BJ (cell line): ENCODE data around the gene SOX6. TPM values are rescaled to one million over a fixed set of nuclear protein-coding genes. Genes with fewer than 3 reads are reported as not detected.
A peak's percentile ranks its signal among the peaks of the same experiment; 100 is the strongest.

ENCODE experiments used
- CTCF ChIA-PET: fragments of 350-600 bp; formaldehyde crosslinking; extraction: SDS; loops from one replicate; lab custom pipeline; 2021; ENCODE audit warnings: antibody characterized with exemption, inconsistent platforms; lab: Yijun Ruan, JAX
- POLR2A ChIA-PET: fragments of 300-600 bp; sonication (Branson Sonifier 250); formaldehyde crosslinking; extraction: SDS; loops from one replicate; lab custom pipeline; 2021; ENCODE audit warnings: antibody characterized with exemption; lab: Charles Lee
- DNase-seq: peaks from one replicate; pipeline ENCODE4 v3.0.0-alpha.2; 2011; ENCODE audit warnings: low read depth
- H3K27me3 ChIP-seq: 2 replicates; pipeline ENCODE4 v1.6.0; 2011; ENCODE audit warnings: low read length; ENCODE audit not compliant: control insufficient read depth, insufficient read depth
- H3K36me3 ChIP-seq: 2 replicates; pipeline ENCODE4 v1.5.1; 2011; ENCODE audit warnings: low read length; ENCODE audit not compliant: control insufficient read depth, insufficient read depth
- H3K4me3 ChIP-seq: 2 replicates; pipeline ENCODE4 v1.5.1; 2011; ENCODE audit warnings: low read depth, mild to moderate bottlenecking, control low read depth, low read length
- polyA plus RNA-seq: library from polyadenylated mRNA; depleted of rRNA; stranded (reverse); fragments of >200 nt; gene quantifications from 2 replicates; pipeline ENCODE4 v1.2.3, GENCODE V29; 2011
- TF ChIP-seq, protein P1 (sequence below): IDR thresholded peaks from 2 replicates; pipeline ENCODE4 v1.5.1; 2011; ENCODE audit warnings: low read depth, mild to moderate bottlenecking, control low read depth, inconsistent platforms, low read length, moderate library complexity; ENCODE audit not compliant: insufficient read depth

SOX6 gene
- polyA plus RNA-seq, 1 experiment: 1.9 TPM

- ChIA-PET POLR2A (no interaction called here), CTCF (interaction anchor here (0.9 kb wide), 1 partner anchor 66 kb away, joined by 3 read pairs; no protein-coding TSS in a partner anchor)
- Histone ChIP-seq H3K4me3 (no peak overlapping the region), H3K36me3 (no peaks in the 10 kb centered on the region), H3K27me3 (no peaks in the 10 kb centered on the region)
- TF ChIP-seq, protein P1, sequence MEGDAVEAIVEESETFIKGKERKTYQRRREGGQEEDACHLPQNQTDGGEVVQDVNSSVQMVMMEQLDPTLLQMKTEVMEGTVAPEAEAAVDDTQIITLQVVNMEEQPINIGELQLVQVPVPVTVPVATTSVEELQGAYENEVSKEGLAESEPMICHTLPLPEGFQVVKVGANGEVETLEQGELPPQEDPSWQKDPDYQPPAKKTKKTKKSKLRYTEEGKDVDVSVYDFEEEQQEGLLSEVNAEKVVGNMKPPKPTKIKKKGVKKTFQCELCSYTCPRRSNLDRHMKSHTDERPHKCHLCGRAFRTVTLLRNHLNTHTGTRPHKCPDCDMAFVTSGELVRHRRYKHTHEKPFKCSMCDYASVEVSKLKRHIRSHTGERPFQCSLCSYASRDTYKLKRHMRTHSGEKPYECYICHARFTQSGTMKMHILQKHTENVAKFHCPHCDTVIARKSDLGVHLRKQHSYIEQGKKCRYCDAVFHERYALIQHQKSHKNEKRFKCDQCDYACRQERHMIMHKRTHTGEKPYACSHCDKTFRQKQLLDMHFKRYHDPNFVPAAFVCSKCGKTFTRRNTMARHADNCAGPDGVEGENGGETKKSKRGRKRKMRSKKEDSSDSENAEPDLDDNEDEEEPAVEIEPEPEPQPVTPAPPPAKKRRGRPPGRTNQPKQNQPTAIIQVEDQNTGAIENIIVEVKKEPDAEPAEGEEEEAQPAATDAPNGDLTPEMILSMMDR: no peak
- DNase-seq: no peak
Observed at GRCh38 chr11:16266021-16266420, 90.3 kb downstream of the SOX6 start.

- TF ChIP-seq, protein P1: no peak
- no peak overlapping the region for H3K4me3 ChIP-seq
- no peaks in the 10 kb centered on the region for H3K27me3 ChIP-seq
- CTCF ChIA-PET: no interaction called here
- DNase-seq: no peak
- no peaks in the 10 kb centered on the region for H3K36me3 ChIP-seq
- POLR2A ChIA-PET: no interaction called here
Observed at GRCh38 chr11:16265022-16265421, 91.3 kb downstream of the SOX6 start.

- TF ChIP-seq, protein P1: no peak
- Histone ChIP-seq H3K36me3 (no peaks in the 10 kb centered on the region), H3K4me3 (no peak overlapping the region), H3K27me3 (no peaks in the 10 kb centered on the region)
- ChIA-PET POLR2A (no interaction called here), CTCF (interaction anchor here (0.5 to 0.9 kb wide), 2 partner anchors 10 to 89 kb away, joined by 3 read pairs; no protein-coding TSS in a partner anchor)
- DNase-seq: no peak
Observed at GRCh38 chr11:16262645-16262955, 93.7 kb downstream of the SOX6 start.

DNA sequence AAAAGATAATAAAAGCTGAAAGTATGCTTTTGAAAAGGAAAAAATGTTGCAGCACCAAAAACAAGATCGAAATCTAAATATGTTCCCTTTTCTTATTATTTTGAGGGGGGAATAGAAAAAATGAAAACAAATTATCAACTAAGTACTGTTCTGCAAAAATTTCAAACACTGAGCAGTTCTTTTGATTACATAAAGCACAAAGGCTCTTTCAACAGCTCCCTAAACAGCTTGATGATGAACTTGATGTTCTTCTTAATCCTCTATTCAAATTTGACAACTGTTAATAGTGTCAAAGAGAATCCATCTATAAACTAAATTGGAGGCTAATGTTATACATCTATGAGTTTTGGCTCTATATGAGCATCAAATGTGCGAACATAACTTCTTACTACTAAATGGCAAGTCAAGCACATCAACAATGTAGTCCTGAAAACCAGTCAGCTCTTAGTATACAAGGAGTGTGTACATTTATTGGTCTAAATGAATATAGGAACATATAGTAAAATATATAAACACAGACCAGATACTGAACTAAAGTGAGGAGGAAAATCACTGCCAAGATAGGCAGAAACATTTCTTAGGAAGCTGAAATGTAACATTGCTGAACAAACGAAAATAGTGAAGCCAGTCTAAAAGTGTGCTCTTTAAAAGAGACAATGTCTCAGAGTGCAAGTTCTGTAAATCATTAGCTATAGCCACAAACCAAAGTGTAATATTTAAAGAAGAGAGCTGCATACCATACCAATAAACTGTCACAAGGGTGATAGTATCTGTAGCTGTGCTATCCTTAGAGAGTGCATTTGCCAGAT lies 94.3 kb downstream of the SOX6 start:
- ChIA-PET POLR2A (no interaction called here), CTCF (interaction anchor here (0.5 to 0.6 kb wide), 2 partner anchors 89 to 443 kb away, joined by 3 read pairs; no protein-coding TSS in a partner anchor)
- TF ChIP-seq, protein P1: no peak
- Histone ChIP-seq H3K27me3 (no peaks in the 10 kb centered on the region), H3K36me3 (no peaks in the 10 kb centered on the region), H3K4me3 (no peak overlapping the region)
- DNase-seq: no peak

- TF ChIP-seq, protein P1: peak; percentile 42
- Histone ChIP-seq H3K27me3 (no peaks in the 10 kb centered on the region), H3K36me3 (no peaks in the 10 kb centered on the region), H3K4me3 (no peak overlapping the region)
- no peak for DNase-seq
- POLR2A ChIA-PET: no interaction called here
- CTCF ChIA-PET: interaction anchor here (1.1 to 1.3 kb wide), 2 partner anchors 11 to 20 kb away, joined by 3 read pairs; no protein-coding TSS in a partner anchor
Observed at GRCh38 chr11:16252373-16252772, 104.0 kb downstream of the SOX6 start.
